ENCODE measurements around the gene DNHD1.

- no peak for TF ChIP-seq CTCF (IDR thresholded peaks at IDR 0.05; ENCODE audit: insufficient read depth, low read length, poor library complexity, severe bottlenecking)
- TF ChIP-seq EZH2phosphoT487 (conservative IDR thresholded peaks at IDR 0.05; ENCODE audit: low read length): no peak
These were observed 44.9 kb upstream of the DNHD1 start for GRCh38 chr11:6452219-6452618.

All from SU-DHL-6 (cell line).